Measurements from ENCODE around the gene AHCTF1. TPM values are rescaled to one million over a fixed set of nuclear protein-coding genes. Genes with fewer than 3 reads are reported as not detected.

AHCTF1 gene
- total RNA-seq, 1 donor from 2014 or later = 28.2 TPM

- DNase-seq (ENCODE audit: low read depth) (no peak), FAIRE-seq (no peak)
- no peaks in the 10 kb centered on the region for H3K36me3 ChIP-seq (ENCODE audit: control insufficient read depth, insufficient read depth, low read length)
- no peak for TF ChIP-seq CTCF (IDR thresholded peaks at IDR 0.05; ENCODE audit: insufficient read depth, low read length, severe bottlenecking)
- no peak overlapping the region for H3K4me3 ChIP-seq (ENCODE audit: low read depth, low read length)
- no peaks in the 10 kb centered on the region for H3K27me3 ChIP-seq (ENCODE audit: control insufficient read depth, insufficient read depth, low read length)
Observed at GRCh38 chr1:246798606-246799496, 132.9 kb downstream of the AHCTF1 start.

GRCh38 chr1:246798107-246798506 is 133.6 kb downstream of the AHCTF1 start:
- H3K27me3 ChIP-seq (ENCODE audit: control insufficient read depth, insufficient read depth, low read length) = no peaks in the 10 kb centered on the region
- FAIRE-seq (no peak), DNase-seq (ENCODE audit: low read depth) (no peak)
- no peak for TF ChIP-seq CTCF (IDR thresholded peaks at IDR 0.05; ENCODE audit: insufficient read depth, low read length, severe bottlenecking)
- no peak overlapping the region for H3K4me3 ChIP-seq (ENCODE audit: low read depth, low read length)
- no peaks in the 10 kb centered on the region for H3K36me3 ChIP-seq (ENCODE audit: control insufficient read depth, insufficient read depth, low read length)

- Histone ChIP-seq H3K36me3 (ENCODE audit: control insufficient read depth, insufficient read depth, low read length) (no peaks in the 10 kb centered on the region), H3K4me3 (ENCODE audit: low read depth, low read length) (no peak overlapping the region), H3K27me3 (ENCODE audit: control insufficient read depth, insufficient read depth, low read length) (no peaks in the 10 kb centered on the region)
- FAIRE-seq (no peak), DNase-seq (ENCODE audit: low read depth) (no peak)
- TF ChIP-seq CTCF (IDR thresholded peaks at IDR 0.05; ENCODE audit: insufficient read depth, low read length, severe bottlenecking) = no peak
Observed at GRCh38 chr1:246797597-246797996, 134.2 kb downstream of the AHCTF1 start.

- DNase-seq (ENCODE audit: low read depth) = no peak
- Histone ChIP-seq H3K27me3 (ENCODE audit: control insufficient read depth, insufficient read depth, low read length) (no peaks in the 10 kb centered on the region), H3K4me3 (ENCODE audit: low read depth, low read length) (no peak overlapping the region), H3K36me3 (ENCODE audit: control insufficient read depth, insufficient read depth, low read length) (no peaks in the 10 kb centered on the region)
- TF ChIP-seq CTCF (IDR thresholded peaks at IDR 0.05; ENCODE audit: insufficient read depth, low read length, severe bottlenecking) = no peak
- FAIRE-seq = no peak
Observed at GRCh38 chr1:246797157-246797556, 134.6 kb downstream of the AHCTF1 start.

GRCh38 chr1:246795906-246796694 is 135.6 kb downstream of the AHCTF1 start:
- TF ChIP-seq CTCF (IDR thresholded peaks at IDR 0.05; ENCODE audit: insufficient read depth, low read length, severe bottlenecking) = no peak
- DNase-seq (ENCODE audit: low read depth) (no peak), FAIRE-seq (no peak)
- Histone ChIP-seq H3K27me3 (ENCODE audit: control insufficient read depth, insufficient read depth, low read length) (no peaks in the 10 kb centered on the region), H3K36me3 (ENCODE audit: control insufficient read depth, insufficient read depth, low read length) (no peaks in the 10 kb centered on the region), H3K4me3 (ENCODE audit: low read depth, low read length) (no peak overlapping the region)
